GM19397 (cell line): Measurements from ENCODE around the gene DLGAP1.
"Not testable (repeated sequence)": the region's sequence is repeated elsewhere in the genome, so short reads cannot be mapped to it uniquely, and the experiment has no call there.

ENCODE experiments used
- ATAC-seq: cut with Tn5 transposase; IDR thresholded peaks from one replicate; pipeline ENCODE4 v1.9.1; 2021; ENCODE audit warnings: mild to moderate bottlenecking, moderate library complexity; ENCODE audit not compliant: unreplicated experiment

DLGAP1 gene

DNA sequence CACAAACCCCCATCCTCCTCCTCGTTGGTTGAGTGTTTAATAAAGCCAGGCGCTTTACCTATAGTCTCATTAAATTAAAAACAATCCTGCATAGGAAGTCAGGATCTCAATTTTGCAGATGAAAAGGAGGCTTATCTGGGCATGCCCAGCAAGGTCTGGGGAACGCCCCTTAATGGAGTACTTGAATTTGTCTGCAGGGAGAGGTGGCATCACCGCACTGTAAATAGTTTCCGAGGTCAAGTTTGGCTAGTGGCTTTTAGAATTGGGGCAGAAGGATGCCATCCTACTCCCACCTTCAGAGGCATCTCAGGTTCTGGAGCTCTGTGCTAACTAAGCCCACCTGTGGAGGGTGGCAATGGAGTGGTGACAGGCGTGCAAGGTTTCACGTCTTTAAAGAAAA is 855.9 kb downstream of the DLGAP1 start:
- no peak for ATAC-seq

GRCh38 chr18:3598581-3598980 is 856.5 kb downstream of the DLGAP1 start:
- no peak for ATAC-seq

DNA sequence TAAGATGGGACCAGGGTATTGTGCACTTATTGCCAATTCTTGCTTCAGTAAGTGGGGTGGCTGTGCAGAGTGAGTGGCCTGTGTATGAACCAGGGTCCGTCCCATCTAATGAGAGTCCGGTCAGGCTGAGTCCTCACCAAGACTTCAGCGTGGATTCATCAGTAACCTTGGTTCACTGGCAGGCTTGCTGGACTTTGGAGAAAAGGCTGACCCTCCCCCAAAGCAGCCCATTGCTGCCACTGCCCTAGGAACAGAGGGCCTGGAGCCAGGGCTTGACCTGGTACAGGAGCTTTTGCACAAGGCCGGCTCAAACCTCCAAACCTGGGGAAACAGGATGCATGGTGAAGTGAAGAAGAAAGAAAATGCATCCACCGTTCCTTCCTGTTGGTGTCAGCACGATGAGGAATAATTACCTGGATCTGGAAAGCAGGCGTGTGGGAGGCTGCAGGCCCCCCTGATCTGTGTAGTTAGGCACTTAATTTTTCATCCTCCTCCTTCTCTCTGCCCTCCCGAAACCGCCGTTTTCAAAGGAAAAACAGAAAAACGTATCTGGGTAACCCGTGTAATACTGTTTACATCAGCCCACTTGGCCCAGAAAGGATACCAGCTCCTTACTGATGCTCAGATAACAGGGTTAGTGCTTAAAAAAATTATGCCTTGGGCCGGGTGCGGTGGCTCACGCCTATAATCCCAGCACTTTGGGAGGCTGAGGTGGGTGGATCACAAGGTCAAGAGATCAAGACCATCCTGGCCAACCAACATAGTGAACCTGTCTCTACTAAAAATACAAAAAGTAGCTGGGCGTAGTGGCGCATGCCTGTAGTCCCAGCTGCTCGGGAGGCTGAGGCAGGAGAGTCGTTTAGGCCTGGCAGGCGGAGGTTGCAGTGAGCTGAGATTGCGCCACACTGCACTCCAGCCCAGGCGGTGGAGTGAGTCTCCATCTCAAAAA is 857.4 kb downstream of the DLGAP1 start:
- ATAC-seq: no peak

DNA sequence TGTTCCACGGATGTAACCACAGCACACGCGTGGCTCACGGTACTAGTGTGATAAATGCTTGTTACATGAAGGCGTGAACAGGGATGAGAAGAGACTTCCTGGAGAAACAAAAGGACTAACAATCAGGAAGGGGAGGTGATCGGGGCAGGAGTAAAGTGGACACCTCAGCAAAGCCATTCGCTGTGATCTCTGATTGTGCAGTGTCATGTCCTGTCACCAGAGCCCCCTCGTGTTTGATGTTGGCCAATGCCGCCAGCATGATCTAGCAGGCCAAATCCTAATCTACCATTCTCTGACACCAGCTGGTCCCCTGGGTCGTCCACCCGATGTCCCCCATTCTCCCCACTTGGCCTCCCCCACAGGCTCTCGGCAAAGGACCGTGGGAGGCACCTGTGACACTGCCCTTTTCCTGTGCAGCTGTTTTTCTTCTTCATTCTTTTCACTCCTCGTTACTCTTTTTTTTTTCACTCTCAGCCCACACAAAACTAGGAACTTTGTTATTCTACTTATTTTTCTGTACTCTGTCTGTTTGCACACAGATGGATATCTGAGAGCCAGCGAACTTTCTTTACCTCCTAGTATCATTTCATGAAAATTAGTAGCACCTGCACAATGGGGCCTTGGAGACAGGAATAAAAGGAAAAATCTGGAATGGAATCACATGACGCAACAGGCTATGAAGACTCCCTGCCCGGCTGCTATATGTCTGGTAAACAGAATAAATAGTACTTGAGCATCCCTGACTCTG is 858.3 kb downstream of the DLGAP1 start:
- peak; percentile 27 for ATAC-seq

- ATAC-seq: no peak
These were observed 858.8 kb downstream of the DLGAP1 start for GRCh38 chr18:3596324-3596636.

DNA sequence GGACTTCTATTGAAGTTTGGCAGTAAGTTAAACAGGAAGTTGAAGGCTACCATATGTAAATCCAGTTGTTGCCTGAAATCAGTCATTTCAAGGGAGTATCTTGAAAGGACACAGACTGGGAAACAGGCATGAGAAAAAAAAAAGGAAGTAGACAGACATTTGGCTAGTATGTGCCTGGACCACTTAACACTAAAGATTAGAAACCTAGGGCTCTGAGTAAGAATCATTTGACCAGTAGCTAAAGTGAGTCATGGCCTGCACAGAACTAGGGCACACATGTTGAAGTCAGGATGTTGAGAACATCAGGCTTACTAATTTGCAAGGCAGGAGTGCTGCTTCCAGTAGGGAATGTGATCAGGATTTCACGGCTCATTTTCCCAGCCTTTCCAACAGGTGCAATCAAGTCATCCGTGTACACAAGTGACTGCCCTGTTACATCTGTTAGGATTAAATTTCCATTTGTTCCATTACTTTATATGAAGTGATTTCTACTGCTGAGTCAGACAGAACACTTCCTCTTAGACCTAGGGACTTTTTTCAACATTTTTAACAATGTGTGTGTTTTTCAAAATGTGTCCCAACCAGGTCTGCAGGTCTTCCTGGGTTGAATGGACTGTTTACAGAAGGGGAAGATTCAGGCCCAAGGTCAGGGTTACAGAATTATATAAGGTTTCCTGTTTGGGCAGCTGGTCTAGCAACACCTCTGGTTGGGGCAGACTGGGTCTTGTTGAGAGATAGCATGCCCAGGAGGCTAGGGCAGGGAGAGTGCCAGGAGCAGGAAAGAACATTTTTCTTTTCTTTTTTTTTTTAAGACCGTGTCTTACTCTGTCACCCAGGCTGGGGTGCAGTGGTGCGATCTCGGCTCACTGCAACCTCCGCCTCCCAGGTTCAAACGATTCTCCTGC is 859.5 kb downstream of the DLGAP1 start:
- ATAC-seq: peak; percentile 40

DNA sequence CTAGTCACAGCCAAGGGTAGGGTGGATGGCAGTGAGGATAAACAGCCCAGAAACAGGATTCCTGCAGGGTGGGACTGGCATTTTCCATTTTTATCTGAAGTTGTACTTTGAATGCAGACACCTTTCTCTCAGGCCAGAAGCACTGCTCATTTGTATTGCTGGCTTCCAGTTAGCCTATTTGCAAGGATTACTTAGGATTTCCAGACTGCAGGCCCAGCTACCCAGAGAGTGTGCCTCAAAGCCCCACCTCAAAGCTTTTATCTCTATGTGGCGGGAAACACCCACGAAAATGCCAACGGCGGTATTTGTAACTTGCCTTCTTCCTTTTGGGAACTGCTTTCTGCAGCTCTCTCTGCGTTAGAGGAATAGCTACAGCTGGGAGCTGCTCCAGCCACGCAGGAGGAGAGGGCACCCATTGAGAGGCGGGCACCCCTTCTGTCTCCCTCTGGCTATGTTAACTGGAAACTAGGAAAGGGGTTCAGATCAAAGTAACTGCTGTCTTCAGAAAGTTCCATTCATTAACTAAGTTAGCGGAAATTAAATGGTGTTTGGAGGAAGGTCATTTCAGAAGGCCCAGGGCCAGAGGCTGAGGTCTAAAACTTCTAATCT is 860.2 kb downstream of the DLGAP1 start:
- no peak for ATAC-seq

- peak; percentile 73 for ATAC-seq
These were observed 861.0 kb downstream of the DLGAP1 start for GRCh38 chr18:3593904-3594759.

- ATAC-seq: peak; percentile 7
These were observed 861.7 kb downstream of the DLGAP1 start for GRCh38 chr18:3593381-3593903.

GRCh38 chr18:3592864-3593263 is 862.2 kb downstream of the DLGAP1 start:
- no peak for ATAC-seq

DNA sequence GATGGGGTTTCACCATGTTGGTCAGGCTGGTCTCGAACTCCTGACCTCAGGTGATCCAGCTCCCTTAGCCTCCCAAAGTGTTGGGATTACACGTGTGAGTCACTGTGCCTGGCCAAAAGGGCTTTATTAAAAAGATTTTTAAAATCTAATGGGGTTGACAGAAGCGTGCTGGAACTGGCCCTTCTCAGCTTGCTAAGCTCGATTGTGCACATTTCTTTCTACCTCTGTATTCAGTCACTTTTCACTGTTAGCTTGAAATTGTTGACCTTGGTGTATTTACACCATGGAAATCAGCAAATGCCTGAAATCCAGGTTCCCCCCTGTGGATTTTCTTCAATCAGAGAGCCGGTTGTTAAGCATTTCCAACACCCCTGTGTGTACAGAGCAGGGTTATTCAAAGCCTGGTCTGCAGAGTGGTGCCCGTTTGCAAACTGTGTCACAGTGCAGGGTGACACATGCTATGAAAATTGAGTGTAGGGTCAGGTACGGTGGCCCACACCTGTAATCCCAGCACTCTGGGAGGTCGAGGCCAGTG is 864.9 kb downstream of the DLGAP1 start:
- ATAC-seq: no peak

GRCh38 chr18:3585656-3586509 is 869.2 kb downstream of the DLGAP1 start:
- ATAC-seq: peak; percentile 27

GRCh38 chr18:3584897-3585460 is 870.1 kb downstream of the DLGAP1 start:
- ATAC-seq: no peak

- no peak for ATAC-seq
These were observed 870.7 kb downstream of the DLGAP1 start for GRCh38 chr18:3584266-3584861.

DNA sequence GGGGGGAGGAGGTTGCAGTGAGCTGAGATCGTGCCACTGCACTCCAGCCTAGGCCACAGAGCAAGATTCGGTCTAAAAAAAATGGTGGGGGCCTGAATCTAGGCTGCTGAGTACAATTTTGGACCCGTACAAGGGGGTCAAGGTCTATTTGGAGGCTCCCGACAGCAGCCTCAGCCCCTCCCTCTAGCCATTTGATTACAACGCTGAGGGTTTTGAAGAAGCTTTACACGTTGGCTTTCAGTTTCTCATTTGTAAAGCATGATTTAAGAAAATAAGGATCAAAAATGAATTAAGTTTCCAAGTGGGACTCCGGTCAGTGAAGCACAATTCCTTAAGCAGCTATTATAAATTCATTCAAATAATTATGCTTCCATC is 871.2 kb downstream of the DLGAP1 start:
- ATAC-seq: no peak

GRCh38 chr18:3583106-3583872 is 871.8 kb downstream of the DLGAP1 start:
- ATAC-seq: not testable (repeated sequence)

GRCh38 chr18:3581890-3582289 is 873.2 kb downstream of the DLGAP1 start:
- ATAC-seq: no peak
